SK-N-SH (cell line): Measurements from ENCODE around the gene CDH4. TPM values are rescaled to one million over a fixed set of nuclear protein-coding genes. Genes with fewer than 3 reads are reported as not detected.

Experiments
- CTCF ChIA-PET: fragments of 300-600, 350-600 bp; formaldehyde crosslinking; extraction: SDS; loops from one replicate; lab custom pipeline; 2021; lab: Yijun Ruan, JAX
- POLR2A ChIA-PET: fragments of 350-600 bp; sonication (Branson Sonifier 250); formaldehyde crosslinking; extraction: SDS; loops from one replicate; lab custom pipeline; 2020; ENCODE audit warnings: antibody characterized with exemption, inconsistent platforms; lab: Yijun Ruan, JAX
- DNase-seq: peaks from one replicate; pipeline ENCODE4 v3.0.0; 2012
- H2AFZ ChIP-seq: fragments of 200-600 bp; sonication (generic); 2 replicates; pipeline ENCODE4 v1.8.1; 2016; ENCODE audit warnings: antibody characterized with exemption, mild to moderate bottlenecking, low read depth
- H3F3A ChIP-seq: fragments of 200-600 bp; sonication (generic); replicated peaks from 2 replicates; pipeline ENCODE3; 2016; ENCODE audit warnings: antibody characterized with exemption, mild to moderate bottlenecking; ENCODE audit not compliant: insufficient read depth
- H3K27ac ChIP-seq, 2 experiments: fragments of 200-500 bp in 1 of 2; fragments of 200-600 bp in 1 of 2; sonication (Bioruptor generic) in 1 of 2; sonication (generic), shearing (Covaris generic) in 1 of 2; 2 replicates each; pipeline versions ENCODE4 v1.5.1 to v1.6.1; 2014 to 2016; ENCODE audit warnings: low read depth in 2 of 2, inconsistent platforms in 1 of 2, low read length in 1 of 2, mild to moderate bottlenecking in 1 of 2, mixed read lengths in 1 of 2
- H3K27me3 ChIP-seq: fragments of 200-600 bp; sonication (generic), shearing (Covaris generic); 2 replicates; pipeline ENCODE4 v1.6.1; 2016; ENCODE audit warnings: mixed run types; ENCODE audit not compliant: insufficient read depth
- H3K36me3 ChIP-seq, 2 experiments: fragments of 200-500 bp in 1 of 2; fragments of 200-600 bp in 1 of 2; sonication (Bioruptor generic) in 1 of 2; sonication (generic) in 1 of 2; replicated peaks in 1 of 2; 2 replicates each; pipeline versions ENCODE3 to v1.5.1; 2014 to 2016; ENCODE audit warnings: low read length in 1 of 2, mild to moderate bottlenecking in 1 of 2; ENCODE audit not compliant: insufficient read depth in 2 of 2, control insufficient read depth in 1 of 2
- H3K4me1 ChIP-seq, 2 experiments: fragments of 200-500 bp in 1 of 2; fragments of 200-600 bp in 1 of 2; sonication (Bioruptor generic) in 1 of 2; sonication (generic), shearing (Covaris generic) in 1 of 2; 2 replicates each; pipeline versions ENCODE4 v1.5.1 to v1.6.1; 2014 to 2016; ENCODE audit warnings: low read depth in 1 of 2, low read length in 1 of 2, mixed run types in 1 of 2; ENCODE audit not compliant: insufficient read depth in 2 of 2, control insufficient read depth in 1 of 2
- H3K4me2 ChIP-seq: fragments of 200-600 bp; sonication (generic), shearing (Covaris generic); 2 replicates; pipeline ENCODE4 v1.6.1; 2017; ENCODE audit warnings: mixed run types
- H3K4me3 ChIP-seq, 2 experiments: fragments of 200-500 bp in 1 of 2; fragments of 200-600 bp in 1 of 2; sonication (Bioruptor generic) in 1 of 2; sonication (generic), shearing (Covaris generic) in 1 of 2; 2 replicates each; pipeline versions ENCODE4 v1.5.1 to v1.8.1; 2014 to 2016; ENCODE audit warnings: low read depth in 2 of 2, inconsistent platforms in 1 of 2, low read length in 1 of 2, mild to moderate bottlenecking in 1 of 2, mixed read lengths in 1 of 2, moderate library complexity in 1 of 2
- H3K79me2 ChIP-seq: fragments of 200-600 bp; sonication (generic); 2 replicates; pipeline ENCODE4 v1.8.1; 2017; ENCODE audit warnings: mild to moderate bottlenecking; ENCODE audit not compliant: insufficient read depth
- H3K9ac ChIP-seq: fragments of 200-600 bp; sonication (generic); 2 replicates; pipeline ENCODE4 v1.6.1; 2017; ENCODE audit warnings: mixed run types
- H3K9me2 ChIP-seq: fragments of 200-600 bp; sonication (generic); 2 replicates; pipeline ENCODE4 v1.6.1; 2017; ENCODE audit warnings: mixed run types
- H3K9me3 ChIP-seq: fragments of 200-600 bp; sonication (generic); 2 replicates; pipeline ENCODE4 v1.6.1; 2017; ENCODE audit warnings: mixed run types, mild to moderate bottlenecking, moderate library complexity
- H4K20me1 ChIP-seq: fragments of 200-600 bp; sonication (generic); 2 replicates; pipeline ENCODE4 v1.6.1; 2017; ENCODE audit warnings: mild to moderate bottlenecking, mixed run types; ENCODE audit not compliant: insufficient read depth
- FOSL2 ChIP-seq: IDR thresholded peaks from 2 replicates; pipeline ENCODE4 v1.4.0; 2012; ENCODE audit warnings: low read depth, mild to moderate bottlenecking, moderate library complexity, borderline replicate concordance
- FOXM1 ChIP-seq: IDR thresholded peaks from 2 replicates; pipeline ENCODE4 v1.4.0; 2012; ENCODE audit warnings: low read depth, mild to moderate bottlenecking
- GABPA ChIP-seq: IDR thresholded peaks from 2 replicates; pipeline ENCODE4 v1.4.0; 2012; ENCODE audit warnings: low read depth, mild to moderate bottlenecking
- MEF2A ChIP-seq: IDR thresholded peaks from 2 replicates; pipeline ENCODE4 v1.4.0; 2012; ENCODE audit warnings: low read depth, borderline replicate concordance
- MXI1 ChIP-seq: IDR thresholded peaks from 2 replicates; pipeline ENCODE4 v1.6.1; 2012; ENCODE audit warnings: mild to moderate bottlenecking, low read depth, low read length, improper control_type of control experiment
- NFIC ChIP-seq: IDR thresholded peaks from 2 replicates; pipeline ENCODE4 v1.4.0; 2012; ENCODE audit warnings: borderline replicate concordance
- NRF1 ChIP-seq: IDR thresholded peaks from 2 replicates; pipeline ENCODE4 v1.6.1; 2012; ENCODE audit warnings: low read depth, mild to moderate bottlenecking, low read length
- RAD21 ChIP-seq: IDR thresholded peaks from 2 replicates; pipeline ENCODE4 v1.6.1; 2012; ENCODE audit warnings: mild to moderate bottlenecking, low read length
- RXRA ChIP-seq: IDR thresholded peaks from 2 replicates; pipeline ENCODE4 v1.4.0; 2012; ENCODE audit warnings: low read depth, mild to moderate bottlenecking, borderline replicate concordance
- SIN3A ChIP-seq: IDR thresholded peaks from 2 replicates; pipeline ENCODE4 v1.6.1; 2012; ENCODE audit warnings: low read depth, mild to moderate bottlenecking, low read length, moderate library complexity, borderline replicate concordance
- TCF12 ChIP-seq: IDR thresholded peaks from 2 replicates; pipeline ENCODE4 v1.4.0; 2012
- WGBS: methylation state at CpG from one replicate; pipeline ENCODE4 v1.1.6; 2017; ENCODE audit warnings: low lambda C conversion rate; 5-methylcytosine and 5-hydroxymethylcytosine counted together
- polyA plus RNA-seq, 3 experiments: library from polyadenylated mRNA; depleted of rRNA; stranded (reverse); fragments of >200 nt; gene quantifications; 2 replicates each; pipeline ENCODE4 v1.2.3, GENCODE V29; 2012
- TF ChIP-seq, protein P1 (sequence below): IDR thresholded peaks from 2 replicates; pipeline ENCODE4 v1.6.1; 2012; ENCODE audit warnings: mild to moderate bottlenecking, low read depth, low read length, moderate library complexity
- TF ChIP-seq, protein P2 (sequence below): fragments of 150-350 bp; IDR thresholded peaks from 2 replicates; pipeline ENCODE4 v1.6.1; 2016; ENCODE audit warnings: mild to moderate bottlenecking, low read depth, low read length
- TF ChIP-seq, protein P3 (sequence below): fragments of 150-350 bp; IDR thresholded peaks from 2 replicates; pipeline ENCODE4 v1.6.1; 2017; ENCODE audit warnings: antibody characterized with exemption, low read length, low read depth, borderline replicate concordance

Gene CDH4
- polyA plus RNA-seq, 1 of the 3 experiments (the other 2 are of a cell fraction) = not detected

DNA sequence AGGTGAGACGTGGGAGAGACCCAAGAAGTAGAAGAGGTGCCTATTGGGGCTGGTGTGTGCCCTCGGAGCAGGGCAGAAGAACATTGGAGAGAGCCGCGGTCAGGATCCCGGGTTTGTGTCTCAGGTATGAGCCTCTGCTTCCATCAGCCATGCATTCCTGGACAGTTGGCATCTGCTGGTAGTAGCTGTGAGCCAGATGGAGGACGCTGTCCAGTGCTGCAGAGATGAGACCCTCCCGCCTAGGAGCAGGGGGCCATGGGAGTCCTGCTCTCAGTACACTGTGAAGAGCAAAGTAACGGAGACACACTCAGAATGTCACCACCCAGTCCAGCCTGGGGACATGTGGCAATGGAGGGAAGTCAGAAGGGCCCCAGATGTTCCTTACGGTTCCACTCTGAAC lies 108.2 kb downstream of the CDH4 start:
- Histone ChIP-seq H3K27me3 (no peaks in the 10 kb centered on the region), H3K9me2 (no peaks in the 10 kb centered on the region), H3K36me3 (no peaks in the 10 kb centered on the region), H3K9ac (no peak overlapping the region), H3K9me3 (no peaks in the 10 kb centered on the region), H3F3A (no peaks in the 10 kb centered on the region), H3K27ac (no peak overlapping the region), H3K4me3 (no peak overlapping the region), H4K20me1 (no peaks in the 10 kb centered on the region), H3K4me1 (no peaks in the 10 kb centered on the region), H2AFZ (no peak overlapping the region), H3K4me2 (no peak overlapping the region), H3K79me2 (no peaks in the 10 kb centered on the region)
- WGBS = 30% methylated on average over 6 of the region's 9 CpGs
- ChIA-PET POLR2A (no interaction called here), CTCF (no interaction called here)
- TF ChIP-seq GABPA (no peak), FOSL2 (no peak), NFIC (no peak), RXRA (no peak), NRF1 (no peak), MXI1 (no peak), SIN3A (no peak), TCF12 (no peak), MEF2A (no peak)
- TF ChIP-seq, protein P1, sequence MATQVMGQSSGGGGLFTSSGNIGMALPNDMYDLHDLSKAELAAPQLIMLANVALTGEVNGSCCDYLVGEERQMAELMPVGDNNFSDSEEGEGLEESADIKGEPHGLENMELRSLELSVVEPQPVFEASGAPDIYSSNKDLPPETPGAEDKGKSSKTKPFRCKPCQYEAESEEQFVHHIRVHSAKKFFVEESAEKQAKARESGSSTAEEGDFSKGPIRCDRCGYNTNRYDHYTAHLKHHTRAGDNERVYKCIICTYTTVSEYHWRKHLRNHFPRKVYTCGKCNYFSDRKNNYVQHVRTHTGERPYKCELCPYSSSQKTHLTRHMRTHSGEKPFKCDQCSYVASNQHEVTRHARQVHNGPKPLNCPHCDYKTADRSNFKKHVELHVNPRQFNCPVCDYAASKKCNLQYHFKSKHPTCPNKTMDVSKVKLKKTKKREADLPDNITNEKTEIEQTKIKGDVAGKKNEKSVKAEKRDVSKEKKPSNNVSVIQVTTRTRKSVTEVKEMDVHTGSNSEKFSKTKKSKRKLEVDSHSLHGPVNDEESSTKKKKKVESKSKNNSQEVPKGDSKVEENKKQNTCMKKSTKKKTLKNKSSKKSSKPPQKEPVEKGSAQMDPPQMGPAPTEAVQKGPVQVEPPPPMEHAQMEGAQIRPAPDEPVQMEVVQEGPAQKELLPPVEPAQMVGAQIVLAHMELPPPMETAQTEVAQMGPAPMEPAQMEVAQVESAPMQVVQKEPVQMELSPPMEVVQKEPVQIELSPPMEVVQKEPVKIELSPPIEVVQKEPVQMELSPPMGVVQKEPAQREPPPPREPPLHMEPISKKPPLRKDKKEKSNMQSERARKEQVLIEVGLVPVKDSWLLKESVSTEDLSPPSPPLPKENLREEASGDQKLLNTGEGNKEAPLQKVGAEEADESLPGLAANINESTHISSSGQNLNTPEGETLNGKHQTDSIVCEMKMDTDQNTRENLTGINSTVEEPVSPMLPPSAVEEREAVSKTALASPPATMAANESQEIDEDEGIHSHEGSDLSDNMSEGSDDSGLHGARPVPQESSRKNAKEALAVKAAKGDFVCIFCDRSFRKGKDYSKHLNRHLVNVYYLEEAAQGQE = no peak
- TF ChIP-seq, protein P2, sequence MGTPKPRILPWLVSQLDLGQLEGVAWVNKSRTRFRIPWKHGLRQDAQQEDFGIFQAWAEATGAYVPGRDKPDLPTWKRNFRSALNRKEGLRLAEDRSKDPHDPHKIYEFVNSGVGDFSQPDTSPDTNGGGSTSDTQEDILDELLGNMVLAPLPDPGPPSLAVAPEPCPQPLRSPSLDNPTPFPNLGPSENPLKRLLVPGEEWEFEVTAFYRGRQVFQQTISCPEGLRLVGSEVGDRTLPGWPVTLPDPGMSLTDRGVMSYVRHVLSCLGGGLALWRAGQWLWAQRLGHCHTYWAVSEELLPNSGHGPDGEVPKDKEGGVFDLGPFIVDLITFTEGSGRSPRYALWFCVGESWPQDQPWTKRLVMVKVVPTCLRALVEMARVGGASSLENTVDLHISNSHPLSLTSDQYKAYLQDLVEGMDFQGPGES = no peak
- TF ChIP-seq, protein P3, sequence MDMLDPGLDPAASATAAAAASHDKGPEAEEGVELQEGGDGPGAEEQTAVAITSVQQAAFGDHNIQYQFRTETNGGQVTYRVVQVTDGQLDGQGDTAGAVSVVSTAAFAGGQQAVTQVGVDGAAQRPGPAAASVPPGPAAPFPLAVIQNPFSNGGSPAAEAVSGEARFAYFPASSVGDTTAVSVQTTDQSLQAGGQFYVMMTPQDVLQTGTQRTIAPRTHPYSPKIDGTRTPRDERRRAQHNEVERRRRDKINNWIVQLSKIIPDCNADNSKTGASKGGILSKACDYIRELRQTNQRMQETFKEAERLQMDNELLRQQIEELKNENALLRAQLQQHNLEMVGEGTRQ = no peak
- no peak for DNase-seq

DNA sequence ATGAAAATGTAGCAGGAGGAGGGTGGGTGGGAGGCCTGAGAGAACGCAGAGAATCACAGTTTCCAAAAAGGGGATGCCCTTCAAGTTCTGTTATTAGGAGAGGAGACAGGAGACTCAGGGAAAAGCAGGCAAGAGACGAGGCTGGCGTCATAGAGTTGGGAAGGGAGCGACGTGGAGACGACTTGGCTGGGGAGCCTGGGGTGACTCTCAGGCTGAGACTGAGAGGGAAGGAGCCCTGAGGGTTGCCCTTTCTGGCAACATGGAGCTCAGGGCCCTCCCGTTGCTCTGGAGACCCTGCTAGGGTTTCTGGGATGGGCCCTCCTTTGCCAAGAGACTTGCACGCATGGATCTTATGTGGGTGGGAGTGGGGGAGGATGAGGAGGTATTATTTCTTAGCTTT lies 108.9 kb downstream of the CDH4 start:
- H3K4me1 ChIP-seq = no peaks in the 10 kb centered on the region
- H3K4me3 ChIP-seq = no peak overlapping the region
- no peaks in the 10 kb centered on the region for H3K9me3 ChIP-seq
- no peaks in the 10 kb centered on the region for H4K20me1 ChIP-seq
- no peak overlapping the region for H2AFZ ChIP-seq
- TF ChIP-seq MXI1 (no peak), RAD21 (no peak), TCF12 (no peak), MEF2A (no peak), FOXM1 (no peak)
- ChIA-PET CTCF (no interaction called here), POLR2A (no interaction called here)
- no peaks in the 10 kb centered on the region for H3K27me3 ChIP-seq
- H3F3A ChIP-seq = no peaks in the 10 kb centered on the region
- no peak overlapping the region for H3K27ac ChIP-seq
- H3K9ac ChIP-seq = no peak overlapping the region
- no peaks in the 10 kb centered on the region for H3K9me2 ChIP-seq
- DNase-seq = no peak
- no peaks in the 10 kb centered on the region for H3K36me3 ChIP-seq
- 40% methylated on average over 8 of the region's 8 CpGs for WGBS
- H3K79me2 ChIP-seq = no peaks in the 10 kb centered on the region
- no peak overlapping the region for H3K4me2 ChIP-seq
